ENCODE results near the gene C3orf80. TPM values are rescaled to one million over a fixed set of nuclear protein-coding genes. Genes with fewer than 3 reads are reported as not detected.

C3orf80 gene
- total and polyA plus RNA-seq, 10 of the 15 experiments (the other 5 are each of a cell fraction or from before 2014, with no cell fraction given) = 0.02 to 0.04 TPM; not detected in 8

DNA sequence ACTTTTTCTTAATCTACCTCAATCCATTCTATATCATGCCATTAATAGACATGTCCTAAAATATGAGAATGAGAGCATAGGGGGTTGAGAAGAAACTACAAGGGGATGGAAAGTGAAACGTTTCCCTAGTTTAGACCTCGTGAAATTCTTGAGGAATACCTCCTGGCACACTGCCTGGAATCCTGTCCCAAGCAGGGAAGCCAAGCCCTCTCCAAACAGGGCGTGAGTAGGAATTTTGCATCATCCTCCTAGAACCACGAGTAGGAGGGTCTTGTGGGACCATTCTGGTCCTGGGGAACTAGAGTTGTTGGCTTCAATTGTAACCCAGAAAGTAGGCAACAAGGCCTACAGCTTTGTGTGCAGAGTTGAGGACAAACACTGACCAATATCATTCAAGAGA, 19.6 kb upstream of the C3orf80 start (continued):
- TF ChIP-seq, protein P1, sequence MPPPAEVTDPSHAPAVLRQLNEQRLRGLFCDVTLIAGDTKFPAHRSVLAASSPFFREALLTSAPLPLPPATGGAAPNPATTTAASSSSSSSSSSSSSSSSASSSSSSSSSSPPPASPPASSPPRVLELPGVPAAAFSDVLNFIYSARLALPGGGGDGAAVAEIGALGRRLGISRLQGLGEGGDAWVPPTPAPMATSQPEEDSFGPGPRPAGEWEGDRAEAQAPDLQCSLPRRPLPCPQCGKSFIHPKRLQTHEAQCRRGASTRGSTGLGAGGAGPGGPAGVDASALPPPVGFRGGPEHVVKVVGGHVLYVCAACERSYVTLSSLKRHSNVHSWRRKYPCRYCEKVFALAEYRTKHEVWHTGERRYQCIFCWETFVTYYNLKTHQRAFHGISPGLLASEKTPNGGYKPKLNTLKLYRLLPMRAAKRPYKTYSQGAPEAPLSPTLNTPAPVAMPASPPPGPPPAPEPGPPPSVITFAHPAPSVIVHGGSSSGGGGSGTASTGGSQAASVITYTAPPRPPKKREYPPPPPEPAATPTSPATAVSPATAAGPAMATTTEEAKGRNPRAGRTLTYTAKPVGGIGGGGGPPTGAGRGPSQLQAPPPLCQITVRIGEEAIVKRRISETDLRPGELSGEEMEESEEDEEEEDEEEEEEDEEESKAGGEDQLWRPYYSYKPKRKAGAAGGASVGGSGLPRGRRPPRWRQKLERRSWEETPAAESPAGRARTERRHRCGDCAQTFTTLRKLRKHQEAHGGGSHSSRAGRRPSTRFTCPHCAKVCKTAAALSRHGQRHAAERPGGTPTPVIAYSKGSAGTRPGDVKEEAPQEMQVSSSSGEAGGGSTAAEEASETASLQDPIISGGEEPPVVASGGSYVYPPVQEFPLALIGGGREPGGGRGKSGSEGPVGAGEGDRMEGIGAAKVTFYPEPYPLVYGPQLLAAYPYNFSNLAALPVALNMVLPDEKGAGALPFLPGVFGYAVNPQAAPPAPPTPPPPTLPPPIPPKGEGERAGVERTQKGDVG (CRISPR knock-in tag; IDR thresholded peaks at IDR 0.05) = no peak
- TF ChIP-seq MEF2B (IDR thresholded peaks at IDR 0.05; ENCODE audit: partially characterized antibody, poor library complexity, severe bottlenecking) (no peak), CEBPB (IDR thresholded peaks at IDR 0.05; ENCODE audit: borderline replicate concordance in 1 of 2, low read depth in 2 of 2, low read length in 2 of 2) (no peak), SKIL (IDR thresholded peaks at IDR 0.05; ENCODE audit: low read depth, poor library complexity, severe bottlenecking) (no peak)

DNA sequence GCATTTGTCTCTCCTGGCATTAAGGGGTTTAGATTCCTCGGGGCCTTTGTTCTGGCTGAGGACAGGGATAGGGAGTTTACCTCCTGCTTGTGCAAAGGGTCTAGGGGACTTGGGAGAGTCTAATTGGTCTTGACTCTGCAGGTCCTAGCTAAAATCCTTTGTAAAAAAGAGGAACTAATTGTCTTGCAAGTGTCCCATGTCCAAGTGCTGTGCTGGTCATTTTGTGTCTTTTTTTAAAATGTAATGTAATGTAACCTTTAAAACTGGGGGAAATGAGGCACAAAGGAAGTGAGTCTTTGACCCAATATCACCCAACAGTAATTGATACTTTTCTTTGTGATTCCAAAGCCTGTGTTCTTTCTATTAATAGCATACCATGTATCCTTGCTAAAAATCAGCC, 14.9 kb upstream of the C3orf80 start:
- H3K4me1 ChIP-seq (ENCODE audit: control insufficient read depth, insufficient read depth, low read length) = no peaks in the 10 kb centered on the region
- ChIA-PET POLR2A (no interaction called here), SMC1A (ENCODE audit: uncharacterized antibody, unreplicated experiment) (interaction anchor here (0.8 kb wide), 1 partner anchor 10 kb away, joined by 4 read pairs; no protein-coding TSS in a partner anchor), RAD21 (ENCODE audit: unreplicated experiment) (no interaction called here), CTCF (interaction anchor here (0.6 to 2.7 kb wide), 6 partner anchors 14 to 398 kb away, joined by 3 to 13 read pairs (median 4); no protein-coding TSS in a partner anchor)
- H3K9ac ChIP-seq (ENCODE audit: control insufficient read depth, insufficient read depth, low read length) = no peak overlapping the region
- no peaks in the 10 kb centered on the region; the same call in 2 of the 3 replicates for H3K9me3 ChIP-seq (replicated peaks; ENCODE audit: control insufficient read depth, insufficient read depth, low read length)
- H3K36me3 ChIP-seq (ENCODE audit: control insufficient read depth in 2 of 2, insufficient read depth in 2 of 2, low read length in 1 of 2) = no peaks in the 10 kb centered on the region
- H3K4me3 ChIP-seq = no peak overlapping the region
- no TSS peak for BruUV-seq (replicated peaks)
- H4K20me1 ChIP-seq (ENCODE audit: control insufficient read depth, insufficient read depth) = no peaks in the 10 kb centered on the region
- no peak overlapping the region for H2AFZ ChIP-seq (ENCODE audit: control insufficient read depth, low read depth, low read length)
- 96% methylated on average over 1 of the region's 1 CpG for WGBS (ENCODE audit: insufficient coverage, insufficient replicate concordance, low lambda C conversion rate, missing lambda C conversion rate)
- H3K27ac ChIP-seq (ENCODE audit: control insufficient read depth, insufficient read depth) = no peak overlapping the region
- H3K79me2 ChIP-seq (ENCODE audit: control insufficient read depth, insufficient read depth, low read length) = no peaks in the 10 kb centered on the region
- no peak overlapping the region for H3K4me2 ChIP-seq (ENCODE audit: control insufficient read depth, insufficient read depth)
- in situ Hi-C loops (cut with MboI) (no loop called here), intact Hi-C loops (cut with micrococcal nuclease; ENCODE audit: unreplicated experiment) (loop anchor here (2.0 kb wide), 1 partner anchor 178 kb away; no protein-coding TSS in a partner anchor)
- DNase-seq (ENCODE audit: low read depth, low spot score) = no peak
- no peak for ATAC-seq
- FAIRE-seq = no peak
- H3K27me3 ChIP-seq (replicated peaks in 1 of 2; ENCODE audit: control insufficient read depth in 2 of 2, insufficient read depth in 2 of 2, low read length in 1 of 2) = no peaks in the 10 kb centered on the region
- no peak for TF ChIP-seq NFIC (IDR thresholded peaks at IDR 0.05; ENCODE audit: low read depth, low read length)
- TF ChIP-seq, protein P2, sequence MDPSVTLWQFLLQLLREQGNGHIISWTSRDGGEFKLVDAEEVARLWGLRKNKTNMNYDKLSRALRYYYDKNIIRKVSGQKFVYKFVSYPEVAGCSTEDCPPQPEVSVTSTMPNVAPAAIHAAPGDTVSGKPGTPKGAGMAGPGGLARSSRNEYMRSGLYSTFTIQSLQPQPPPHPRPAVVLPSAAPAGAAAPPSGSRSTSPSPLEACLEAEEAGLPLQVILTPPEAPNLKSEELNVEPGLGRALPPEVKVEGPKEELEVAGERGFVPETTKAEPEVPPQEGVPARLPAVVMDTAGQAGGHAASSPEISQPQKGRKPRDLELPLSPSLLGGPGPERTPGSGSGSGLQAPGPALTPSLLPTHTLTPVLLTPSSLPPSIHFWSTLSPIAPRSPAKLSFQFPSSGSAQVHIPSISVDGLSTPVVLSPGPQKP (IDR thresholded peaks at IDR 0.05; ENCODE audit: low read depth, low read length) = no peak
- TF ChIP-seq NKRF (conservative IDR thresholded peaks at IDR 0.05) = no peak

Data from GM12878 (cell line).